Activated T-helper 1 cell treated with anti-CD3 and anti-CD28 coated beads, Interleukin-12 subunit alpha, Interleukin-12 subunit beta, Interleukin-2, Interleukin-4 antibody, amounts not matched to agents 30 ng/mL and 10 ng/mL and 1 ng/mL, durations not matched to agents 14 hours and 24 hours and 36 hours (primary cell): Measurements from ENCODE around the gene CYS1. TPM values are rescaled to one million over a fixed set of nuclear protein-coding genes. Genes with fewer than 3 reads are reported as not detected.
"Not testable (repeated sequence)": the region's sequence is repeated elsewhere in the genome, so short reads cannot be mapped to it uniquely, and the experiment has no call there.

Experiments
- DNase-seq: peaks from one replicate; pipeline ENCODE4 v3.0.0; 2021; ENCODE audit warnings: low spot score
- H3K27ac Mint-ChIP-seq: one replicate; pipeline ENCODE4 v1.8.0; 2021; ENCODE audit warnings: mild to moderate bottlenecking, mixed read lengths
- H3K27me3 Mint-ChIP-seq: one replicate; pipeline ENCODE4 v1.8.0; 2022; ENCODE audit warnings: mild to moderate bottlenecking, moderate library complexity, mixed read lengths; ENCODE audit not compliant: insufficient read depth
- H3K36me3 Mint-ChIP-seq: one replicate; pipeline ENCODE4 v1.8.0; 2021; ENCODE audit warnings: low read depth, mixed read lengths
- H3K4me1 Mint-ChIP-seq: one replicate; pipeline ENCODE4 v1.8.0; 2021; ENCODE audit warnings: low read depth, mixed read lengths
- H3K4me3 Mint-ChIP-seq: one replicate; pipeline ENCODE4 v1.8.0; 2021; ENCODE audit warnings: mild to moderate bottlenecking, moderate library complexity, mixed read lengths
- H3K9me3 Mint-ChIP-seq: one replicate; pipeline ENCODE4 v1.8.0; 2021; ENCODE audit warnings: mixed read lengths
- intact Hi-C: fragments of 100-400 bp; cut with micrococcal nuclease; formaldehyde crosslinking; loops from one replicate; pipeline ENCODE4 v1.15.1; 2024
- total RNA-seq: library from RNA; stranded (reverse); gene quantifications from 2 replicates; pipeline ENCODE4 v1.2.3, GENCODE V29; 2022

The CYS1 gene
- total RNA-seq, 1 donor from 2014 or later: 0.70 TPM

- Mint-ChIP-seq H3K9me3 (no peaks in the 10 kb centered on the region), H3K27ac (peak overlapping the region; percentile 100), H3K27me3 (no peaks in the 10 kb centered on the region), H3K36me3 (peaks cover 18% of the 10 kb centered on the region), H3K4me1 (peaks cover 39% of the 10 kb centered on the region), H3K4me3 (peak overlapping the region; percentile 99)
- no peak for DNase-seq
- intact Hi-C loops: loop anchor here (1.0 to 5.0 kb wide), 9 partner anchors 38 to 697 kb away; partner anchors contain the start of genes CPSF3, GRHL1, HPCAL1 and ITGB1BP1
Measured at GRCh38 chr2:10119601-10120157, 39.5 kb upstream of the CYS1 start.

GRCh38 chr2:10119027-10119325, 38.8 kb upstream of the CYS1 start:
- no peak for DNase-seq
- H3K27me3 Mint-ChIP-seq: no peaks in the 10 kb centered on the region
- intact Hi-C loops: no loop called here
- no peak overlapping the region for H3K4me3 Mint-ChIP-seq
- no peaks in the 10 kb centered on the region for H3K9me3 Mint-ChIP-seq
- peaks cover 34% of the 10 kb centered on the region for H3K4me1 Mint-ChIP-seq
- peak overlapping the region; percentile 68 for H3K27ac Mint-ChIP-seq
- H3K36me3 Mint-ChIP-seq: peaks cover 13% of the 10 kb centered on the region

GRCh38 chr2:10109311-10109710, 29.1 kb upstream of the CYS1 start:
- Mint-ChIP-seq H3K27ac (no peak overlapping the region), H3K4me3 (no peak overlapping the region), H3K9me3 (peaks cover 12% of the 10 kb centered on the region), H3K4me1 (no peaks in the 10 kb centered on the region), H3K36me3 (no peaks in the 10 kb centered on the region), H3K27me3 (peaks cover 2% of the 10 kb centered on the region)
- intact Hi-C loops: no loop called here
- no peak for DNase-seq

- H3K27ac Mint-ChIP-seq, intact Hi-C loops, H3K4me3 Mint-ChIP-seq, H3K36me3 Mint-ChIP-seq, H3K4me1 Mint-ChIP-seq, DNase-seq: not testable (repeated sequence)
- Mint-ChIP-seq H3K27me3 (peaks cover 12% of the 10 kb centered on the region), H3K9me3 (peaks cover 12% of the 10 kb centered on the region)
Measured at GRCh38 chr2:10104906-10105305, 24.7 kb upstream of the CYS1 start.

- Mint-ChIP-seq H3K4me3 (no peak overlapping the region), H3K9me3 (peaks cover 12% of the 10 kb centered on the region), H3K4me1 (no peaks in the 10 kb centered on the region), H3K27ac (no peak overlapping the region), H3K27me3 (peaks cover 17% of the 10 kb centered on the region), H3K36me3 (no peaks in the 10 kb centered on the region)
- no peak for DNase-seq
- intact Hi-C loops: no loop called here
Measured at GRCh38 chr2:10103179-10103578, 23.0 kb upstream of the CYS1 start.

GRCh38 chr2:10101491-10101890, 21.3 kb upstream of the CYS1 start:
- H3K36me3 Mint-ChIP-seq: no peaks in the 10 kb centered on the region

GRCh38 chr2:10097352-10098148, 17.3 kb upstream of the CYS1 start:
- Mint-ChIP-seq H3K4me3 (no peak overlapping the region), H3K9me3 (no peaks in the 10 kb centered on the region), H3K27ac (no peak overlapping the region), H3K36me3 (peaks cover 2% of the 10 kb centered on the region), H3K27me3 (peaks cover 34% of the 10 kb centered on the region), H3K4me1 (peaks cover 10% of the 10 kb centered on the region)
- DNase-seq: no peak
- intact Hi-C loops: loop anchor here (1.0 kb wide), 1 partner anchor 25 kb away; no protein-coding TSS in a partner anchor

More at GRCh38 chr2:10101491-10101890, 21.3 kb upstream of the CYS1 start:
- Mint-ChIP-seq H3K27ac (no peak overlapping the region), H3K27me3 (peaks cover 30% of the 10 kb centered on the region), H3K9me3 (peaks cover 5% of the 10 kb centered on the region), H3K4me1 (peaks cover 10% of the 10 kb centered on the region), H3K4me3 (no peak overlapping the region)
- DNase-seq: no peak
- intact Hi-C loops: no loop called here

GRCh38 chr2:10096641-10097040, 16.4 kb upstream of the CYS1 start:
- Mint-ChIP-seq H3K36me3 (peaks cover 3% of the 10 kb centered on the region), H3K27ac (no peak overlapping the region), H3K27me3 (peaks cover 40% of the 10 kb centered on the region), H3K9me3 (peaks cover 3% of the 10 kb centered on the region), H3K4me3 (no peak overlapping the region), H3K4me1 (peaks cover 10% of the 10 kb centered on the region)
- DNase-seq: no peak
- intact Hi-C loops: loop anchor here (1.0 kb wide), 1 partner anchor 24 kb away; no protein-coding TSS in a partner anchor

- Mint-ChIP-seq H3K9me3 (peaks cover 3% of the 10 kb centered on the region), H3K27ac (no peak overlapping the region), H3K36me3 (peaks cover 3% of the 10 kb centered on the region), H3K27me3 (peaks cover 45% of the 10 kb centered on the region), H3K4me1 (peaks cover 10% of the 10 kb centered on the region), H3K4me3 (no peak overlapping the region)
- no peak for DNase-seq
- intact Hi-C loops: no loop called here
Measured at GRCh38 chr2:10095175-10095574, 15.0 kb upstream of the CYS1 start.

- peaks cover 3% of the 10 kb centered on the region for H3K9me3 Mint-ChIP-seq
- peaks cover 51% of the 10 kb centered on the region for H3K27me3 Mint-ChIP-seq
- peaks cover 3% of the 10 kb centered on the region for H3K36me3 Mint-ChIP-seq
- no peak for DNase-seq
- H3K27ac Mint-ChIP-seq: no peak overlapping the region
- H3K4me3 Mint-ChIP-seq: no peak overlapping the region
- intact Hi-C loops: no loop called here
- H3K4me1 Mint-ChIP-seq: peaks cover 15% of the 10 kb centered on the region
Measured at GRCh38 chr2:10094271-10094814, 14.1 kb upstream of the CYS1 start.

GRCh38 chr2:10091889-10092244, 11.7 kb upstream of the CYS1 start:
- H3K4me1 Mint-ChIP-seq, H3K27ac Mint-ChIP-seq, H3K4me3 Mint-ChIP-seq, DNase-seq, H3K9me3 Mint-ChIP-seq, H3K36me3 Mint-ChIP-seq: not testable (repeated sequence)
- peaks cover 53% of the 10 kb centered on the region for H3K27me3 Mint-ChIP-seq
- intact Hi-C loops: loop anchor here (1.0 kb wide), 1 partner anchor 8 kb away; no protein-coding TSS in a partner anchor

- Mint-ChIP-seq H3K27ac (no peak overlapping the region), H3K4me3 (peak overlapping the region; percentile 64), H3K36me3 (peaks cover 3% of the 10 kb centered on the region), H3K4me1 (peaks cover 5% of the 10 kb centered on the region), H3K27me3 (peaks cover 53% of the 10 kb centered on the region), H3K9me3 (peaks cover 3% of the 10 kb centered on the region)
- intact Hi-C loops: no loop called here
- DNase-seq: no peak
Measured at GRCh38 chr2:10091182-10091888, 11.1 kb upstream of the CYS1 start.
